Progenitor cell of endocrine pancreas (in vitro differentiated cells): ENCODE results near the gene CYLD. TPM values are rescaled to one million over a fixed set of nuclear protein-coding genes. Genes with fewer than 3 reads are reported as not detected.

ENCODE experiments used
- DNase-seq: peaks from one replicate; pipeline ENCODE4 v3.0.0; 2021; ENCODE audit warnings: low spot score; ENCODE audit not compliant: unreplicated experiment
- H3K27ac Mint-ChIP-seq: 2 replicates; pipeline ENCODE4 v1.8.0; 2021; ENCODE audit warnings: mild to moderate bottlenecking, moderate library complexity, mixed read lengths
- H3K27me3 Mint-ChIP-seq: 2 replicates; pipeline ENCODE4 v1.8.0; 2021; ENCODE audit warnings: mixed read lengths
- H3K36me3 Mint-ChIP-seq: 2 replicates; pipeline ENCODE4 v1.8.0; 2022; ENCODE audit warnings: mixed read lengths; ENCODE audit not compliant: insufficient read depth
- H3K4me1 Mint-ChIP-seq: 2 replicates; pipeline ENCODE4 v1.8.0; 2021; ENCODE audit warnings: low read depth, mixed read lengths
- H3K4me3 Mint-ChIP-seq: 2 replicates; pipeline ENCODE4 v1.8.0; 2021; ENCODE audit warnings: low read depth, mild to moderate bottlenecking, moderate library complexity, mixed read lengths
- H3K9me3 Mint-ChIP-seq: 2 replicates; pipeline ENCODE4 v1.8.0; 2021; ENCODE audit warnings: low read depth, mixed read lengths
- total RNA-seq: library from RNA; stranded (reverse); gene quantifications from 2 replicates; pipeline ENCODE4 v1.2.1, GENCODE V29; 2021
- TF ChIP-seq, protein P1 (sequence below): fragments of 200-600 bp; sonication (generic); IDR thresholded peaks from one replicate; pipeline ENCODE4 v1.5.0; 2021; ENCODE audit warnings: antibody characterized with exemption, mild to moderate bottlenecking; ENCODE audit not compliant: unreplicated experiment

Gene CYLD
- total RNA-seq, 1 donor from 2014 or later: 21.9 TPM

DNA sequence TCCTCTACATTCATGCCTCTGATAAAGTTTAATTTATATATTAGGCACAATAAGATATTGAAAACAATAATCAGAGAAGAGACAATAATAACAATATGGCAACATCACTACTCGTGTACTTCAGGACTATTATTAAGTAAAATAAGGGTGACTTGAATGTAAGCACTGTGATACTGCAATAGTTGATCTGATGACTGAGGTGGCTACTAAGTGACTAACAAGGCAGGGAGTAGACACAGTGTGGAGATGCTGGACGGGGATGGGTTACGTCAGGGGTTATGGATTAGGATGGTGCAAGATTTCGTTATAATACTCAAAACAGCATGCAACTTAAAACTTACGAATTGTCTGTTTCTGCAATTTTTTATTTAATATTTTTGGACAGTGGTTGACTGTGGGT is 32.5 kb downstream of the CYLD start:
- no peak for DNase-seq
- Mint-ChIP-seq H3K36me3 (peaks cover 8% of the 10 kb centered on the region), H3K27ac (no peak overlapping the region), H3K27me3 (no peaks in the 10 kb centered on the region), H3K4me3 (no peak overlapping the region), H3K9me3 (peaks cover 4% of the 10 kb centered on the region), H3K4me1 (peaks cover 12% of the 10 kb centered on the region)
- TF ChIP-seq, protein P1, sequence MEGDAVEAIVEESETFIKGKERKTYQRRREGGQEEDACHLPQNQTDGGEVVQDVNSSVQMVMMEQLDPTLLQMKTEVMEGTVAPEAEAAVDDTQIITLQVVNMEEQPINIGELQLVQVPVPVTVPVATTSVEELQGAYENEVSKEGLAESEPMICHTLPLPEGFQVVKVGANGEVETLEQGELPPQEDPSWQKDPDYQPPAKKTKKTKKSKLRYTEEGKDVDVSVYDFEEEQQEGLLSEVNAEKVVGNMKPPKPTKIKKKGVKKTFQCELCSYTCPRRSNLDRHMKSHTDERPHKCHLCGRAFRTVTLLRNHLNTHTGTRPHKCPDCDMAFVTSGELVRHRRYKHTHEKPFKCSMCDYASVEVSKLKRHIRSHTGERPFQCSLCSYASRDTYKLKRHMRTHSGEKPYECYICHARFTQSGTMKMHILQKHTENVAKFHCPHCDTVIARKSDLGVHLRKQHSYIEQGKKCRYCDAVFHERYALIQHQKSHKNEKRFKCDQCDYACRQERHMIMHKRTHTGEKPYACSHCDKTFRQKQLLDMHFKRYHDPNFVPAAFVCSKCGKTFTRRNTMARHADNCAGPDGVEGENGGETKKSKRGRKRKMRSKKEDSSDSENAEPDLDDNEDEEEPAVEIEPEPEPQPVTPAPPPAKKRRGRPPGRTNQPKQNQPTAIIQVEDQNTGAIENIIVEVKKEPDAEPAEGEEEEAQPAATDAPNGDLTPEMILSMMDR: no peak

DNA sequence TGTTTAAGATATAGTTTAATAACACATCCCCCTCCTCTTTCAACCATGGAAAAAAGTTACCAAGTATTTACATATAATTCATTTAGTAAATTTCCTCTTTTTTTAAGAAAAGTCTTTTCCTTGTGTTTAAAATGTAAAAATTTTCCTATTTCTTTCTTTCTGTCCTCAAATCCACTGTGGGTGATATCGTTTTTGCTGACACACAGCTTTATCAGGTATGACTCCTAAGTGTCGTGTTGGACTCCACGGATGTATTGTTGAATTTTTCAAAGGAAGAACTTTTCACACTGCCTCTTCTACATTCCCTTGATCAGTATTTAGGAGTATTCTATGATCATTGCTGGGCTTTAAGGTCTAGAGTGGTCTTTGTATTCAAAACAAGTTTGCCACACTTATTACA is 33.1 kb downstream of the CYLD start:
- peaks cover 8% of the 10 kb centered on the region for H3K36me3 Mint-ChIP-seq
- no peak for DNase-seq
- no peaks in the 10 kb centered on the region for H3K27me3 Mint-ChIP-seq
- H3K4me3 Mint-ChIP-seq: no peak overlapping the region
- H3K27ac Mint-ChIP-seq: no peak overlapping the region
- TF ChIP-seq, protein P1: no peak
- peaks cover 12% of the 10 kb centered on the region for H3K4me1 Mint-ChIP-seq
- no peaks in the 10 kb centered on the region for H3K9me3 Mint-ChIP-seq

DNA sequence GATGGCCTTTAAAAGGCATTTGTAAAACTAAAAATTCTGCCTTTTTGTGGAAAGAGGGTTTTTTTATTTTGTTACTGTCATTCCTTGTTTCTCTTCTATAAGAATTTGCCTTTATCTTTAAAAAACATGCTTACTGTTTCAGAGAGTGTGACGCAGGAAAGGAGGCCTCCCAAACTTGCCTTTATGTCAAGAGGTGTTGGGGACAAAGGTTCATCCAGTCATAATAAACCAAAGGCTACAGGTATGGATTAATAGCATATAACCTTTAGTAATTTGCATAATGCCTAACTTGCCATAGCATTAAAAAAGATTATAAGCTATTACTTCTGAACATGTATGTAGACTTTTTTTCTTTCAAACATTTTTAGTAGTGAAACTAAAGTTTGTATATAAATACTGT is 34.2 kb downstream of the CYLD start:
- TF ChIP-seq, protein P1: no peak
- H3K27ac Mint-ChIP-seq: no peak overlapping the region
- peaks cover 12% of the 10 kb centered on the region for H3K4me1 Mint-ChIP-seq
- no peaks in the 10 kb centered on the region for H3K27me3 Mint-ChIP-seq
- peaks cover 12% of the 10 kb centered on the region for H3K36me3 Mint-ChIP-seq
- H3K4me3 Mint-ChIP-seq: no peak overlapping the region
- no peaks in the 10 kb centered on the region for H3K9me3 Mint-ChIP-seq
- DNase-seq: no peak

DNA sequence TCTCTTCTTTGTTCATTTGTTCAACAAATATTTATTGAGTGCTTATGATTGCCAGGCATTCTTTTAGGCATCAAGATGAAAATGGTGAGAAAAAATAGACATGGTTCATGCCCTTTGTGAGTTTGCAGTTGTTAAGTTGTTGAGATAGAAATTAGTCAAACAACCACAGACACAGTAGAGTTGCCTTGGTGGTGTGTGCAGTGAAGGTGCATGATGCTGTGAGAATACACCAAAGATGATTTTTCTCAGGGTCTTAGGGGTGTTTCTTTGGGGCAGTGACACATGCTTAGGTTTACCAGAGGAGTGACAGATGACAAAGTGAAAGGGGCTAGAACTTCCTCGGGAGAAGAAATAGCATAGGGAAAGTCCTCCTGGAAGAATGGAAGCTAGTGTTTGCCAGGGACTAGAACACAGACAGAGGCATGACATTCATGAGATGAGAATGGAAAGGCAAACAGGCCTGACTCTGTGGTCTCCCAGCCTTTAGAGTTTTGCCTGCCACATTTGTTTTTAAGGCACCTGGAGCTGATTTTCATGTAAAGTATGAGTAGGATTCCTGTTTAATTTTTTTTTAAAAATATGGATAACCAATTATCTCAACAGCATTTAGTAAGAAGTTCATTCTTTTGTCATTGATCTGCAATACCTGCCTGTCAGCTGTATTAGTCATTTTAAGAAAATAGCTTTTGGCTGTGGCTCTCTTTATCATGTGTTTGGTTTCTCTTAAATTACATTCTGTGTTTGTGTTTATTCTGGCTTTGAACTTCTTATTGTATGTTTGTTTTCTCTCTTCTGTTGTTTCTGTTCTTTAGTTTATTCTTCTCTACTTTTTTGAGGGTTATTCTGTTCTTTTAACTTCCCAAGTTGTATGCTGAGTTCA is 36.6 kb downstream of the CYLD start:
- DNase-seq: no peak
- Mint-ChIP-seq H3K4me1 (peaks cover 12% of the 10 kb centered on the region), H3K36me3 (peaks cover 17% of the 10 kb centered on the region), H3K4me3 (no peak overlapping the region), H3K9me3 (no peaks in the 10 kb centered on the region), H3K27ac (peak overlapping the region; percentile 47), H3K27me3 (no peaks in the 10 kb centered on the region)
- TF ChIP-seq, protein P1: no peak

DNA sequence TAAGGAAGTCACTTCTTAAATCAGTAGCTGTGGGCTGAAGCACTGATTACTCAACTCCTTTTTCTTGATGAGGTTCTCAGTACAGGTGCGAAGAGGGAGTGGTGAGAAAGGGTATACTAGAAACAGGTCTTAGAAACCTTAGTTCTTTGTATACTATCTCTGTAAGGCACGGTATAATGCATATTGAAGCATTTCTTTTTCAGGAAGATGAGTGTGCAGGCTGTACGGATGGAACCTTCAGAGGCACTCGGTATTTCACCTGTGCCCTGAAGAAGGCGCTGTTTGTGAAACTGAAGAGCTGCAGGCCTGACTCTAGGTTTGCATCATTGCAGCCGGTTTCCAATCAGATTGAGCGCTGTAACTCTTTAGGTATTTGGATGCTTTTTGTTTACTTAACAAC is 39.2 kb downstream of the CYLD start:
- no peak overlapping the region for H3K27ac Mint-ChIP-seq
- TF ChIP-seq, protein P1: peak; percentile 26
- H3K9me3 Mint-ChIP-seq: no peaks in the 10 kb centered on the region
- peaks cover 20% of the 10 kb centered on the region for H3K36me3 Mint-ChIP-seq
- H3K4me1 Mint-ChIP-seq: peaks cover 12% of the 10 kb centered on the region
- H3K4me3 Mint-ChIP-seq: no peak overlapping the region
- no peak for DNase-seq
- H3K27me3 Mint-ChIP-seq: no peaks in the 10 kb centered on the region
